ENCODE data around the gene PRPF4. TPM values are rescaled to one million over a fixed set of nuclear protein-coding genes. Genes with fewer than 3 reads are reported as not detected.

Gene PRPF4
- total RNA-seq, 6 experiments from 2014 or later = 24.5 to 32.8 (median 29.4) TPM

DNA sequence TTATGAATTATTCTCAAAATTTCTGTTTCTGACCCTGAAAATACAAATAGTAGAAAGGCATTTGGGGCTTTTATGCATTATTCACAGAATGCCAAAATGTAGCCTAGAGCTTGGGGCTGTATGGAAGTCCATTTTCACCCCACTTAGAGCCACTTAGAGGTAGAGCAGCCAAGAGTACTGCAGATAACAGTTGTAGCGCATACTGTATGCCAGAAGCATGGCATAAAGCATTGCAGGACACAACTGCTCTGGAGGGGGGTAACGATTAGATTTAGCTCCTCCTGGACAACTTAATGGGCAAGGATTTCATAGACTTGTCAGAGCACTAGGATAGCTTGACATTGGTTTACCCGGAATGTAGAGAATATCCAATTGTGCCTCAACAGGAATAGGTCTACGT, 38.4 kb upstream of the PRPF4 start:
- Mint-ChIP-seq H3K36me3 (ENCODE audit: low read depth) (no peaks in the 10 kb centered on the region), H3K27ac (no peak overlapping the region), H3K27me3 (ENCODE audit: insufficient read depth) (no peaks in the 10 kb centered on the region), H3K4me1 (ENCODE audit: low read depth) (peaks cover 18% of the 10 kb centered on the region), H3K9me3 (no peaks in the 10 kb centered on the region), H3K4me3 (no peak overlapping the region)
- TF ChIP-seq, protein P1, sequence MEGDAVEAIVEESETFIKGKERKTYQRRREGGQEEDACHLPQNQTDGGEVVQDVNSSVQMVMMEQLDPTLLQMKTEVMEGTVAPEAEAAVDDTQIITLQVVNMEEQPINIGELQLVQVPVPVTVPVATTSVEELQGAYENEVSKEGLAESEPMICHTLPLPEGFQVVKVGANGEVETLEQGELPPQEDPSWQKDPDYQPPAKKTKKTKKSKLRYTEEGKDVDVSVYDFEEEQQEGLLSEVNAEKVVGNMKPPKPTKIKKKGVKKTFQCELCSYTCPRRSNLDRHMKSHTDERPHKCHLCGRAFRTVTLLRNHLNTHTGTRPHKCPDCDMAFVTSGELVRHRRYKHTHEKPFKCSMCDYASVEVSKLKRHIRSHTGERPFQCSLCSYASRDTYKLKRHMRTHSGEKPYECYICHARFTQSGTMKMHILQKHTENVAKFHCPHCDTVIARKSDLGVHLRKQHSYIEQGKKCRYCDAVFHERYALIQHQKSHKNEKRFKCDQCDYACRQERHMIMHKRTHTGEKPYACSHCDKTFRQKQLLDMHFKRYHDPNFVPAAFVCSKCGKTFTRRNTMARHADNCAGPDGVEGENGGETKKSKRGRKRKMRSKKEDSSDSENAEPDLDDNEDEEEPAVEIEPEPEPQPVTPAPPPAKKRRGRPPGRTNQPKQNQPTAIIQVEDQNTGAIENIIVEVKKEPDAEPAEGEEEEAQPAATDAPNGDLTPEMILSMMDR (IDR thresholded peaks at IDR 0.05) = no peak
- no peak for DNase-seq

DNA sequence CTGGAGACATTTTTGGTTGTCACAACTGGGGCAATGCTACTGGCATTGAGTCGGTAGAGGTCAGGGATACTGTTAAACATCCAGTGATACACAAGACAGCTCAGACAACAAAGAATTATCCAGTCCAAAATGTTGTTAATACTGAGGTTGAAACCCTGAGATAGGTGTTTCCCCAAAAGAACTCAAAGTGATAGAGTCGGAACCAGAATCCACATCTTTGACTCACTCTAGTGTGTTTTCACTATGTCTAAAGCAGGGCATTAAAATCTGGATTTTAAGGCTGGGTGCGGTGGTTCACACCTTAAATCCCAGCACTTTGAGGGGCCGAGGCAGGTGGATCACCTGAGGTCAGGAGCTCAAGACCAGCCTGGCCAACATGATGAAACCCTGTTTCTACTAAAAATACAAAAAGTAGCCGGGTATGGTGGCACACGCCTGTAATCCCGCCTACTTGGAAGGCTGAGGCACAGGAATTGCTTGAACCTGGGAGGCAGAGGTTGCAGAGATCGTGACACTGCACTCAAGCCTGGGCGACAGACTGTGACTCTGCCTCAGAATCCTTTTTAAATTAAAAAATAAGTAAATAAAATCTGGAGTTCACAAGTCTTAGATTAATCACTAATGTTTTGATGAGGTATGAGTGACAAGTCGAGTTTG, 37.1 kb upstream of the PRPF4 start:
- H3K36me3 Mint-ChIP-seq (ENCODE audit: low read depth) = no peaks in the 10 kb centered on the region
- TF ChIP-seq, protein P1 (IDR thresholded peaks at IDR 0.05) = no peak
- H3K27ac Mint-ChIP-seq = no peak overlapping the region
- DNase-seq = no peak
- no peak overlapping the region for H3K4me3 Mint-ChIP-seq
- no peaks in the 10 kb centered on the region for H3K9me3 Mint-ChIP-seq
- no peaks in the 10 kb centered on the region for H3K27me3 Mint-ChIP-seq (ENCODE audit: insufficient read depth)
- peaks cover 12% of the 10 kb centered on the region for H3K4me1 Mint-ChIP-seq (ENCODE audit: low read depth)

DNA sequence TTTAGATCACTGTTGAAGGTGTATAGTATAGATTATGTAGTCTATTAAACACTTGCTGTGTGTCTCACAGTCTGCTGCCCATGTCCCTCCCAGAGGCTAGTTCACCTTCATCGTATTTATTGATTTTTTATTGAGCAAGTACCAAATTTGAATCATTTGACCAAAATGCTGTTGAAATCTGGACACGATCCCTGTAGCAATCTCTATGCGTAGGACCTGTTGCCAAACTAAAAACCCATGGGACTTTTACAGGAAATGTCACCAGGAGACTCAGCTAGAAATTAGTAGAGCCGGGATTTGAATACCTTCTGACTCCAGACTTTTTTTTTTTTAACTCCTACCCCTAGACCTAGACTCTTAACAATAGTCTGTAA, 36.6 kb upstream of the PRPF4 start:
- H3K27me3 Mint-ChIP-seq (ENCODE audit: insufficient read depth) = no peaks in the 10 kb centered on the region
- no peak for DNase-seq
- H3K4me3 Mint-ChIP-seq = no peak overlapping the region
- no peaks in the 10 kb centered on the region for H3K9me3 Mint-ChIP-seq
- TF ChIP-seq, protein P1 (IDR thresholded peaks at IDR 0.05) = no peak
- H3K36me3 Mint-ChIP-seq (ENCODE audit: low read depth) = no peaks in the 10 kb centered on the region
- H3K27ac Mint-ChIP-seq = no peak overlapping the region
- H3K4me1 Mint-ChIP-seq (ENCODE audit: low read depth) = peaks cover 12% of the 10 kb centered on the region

DNA sequence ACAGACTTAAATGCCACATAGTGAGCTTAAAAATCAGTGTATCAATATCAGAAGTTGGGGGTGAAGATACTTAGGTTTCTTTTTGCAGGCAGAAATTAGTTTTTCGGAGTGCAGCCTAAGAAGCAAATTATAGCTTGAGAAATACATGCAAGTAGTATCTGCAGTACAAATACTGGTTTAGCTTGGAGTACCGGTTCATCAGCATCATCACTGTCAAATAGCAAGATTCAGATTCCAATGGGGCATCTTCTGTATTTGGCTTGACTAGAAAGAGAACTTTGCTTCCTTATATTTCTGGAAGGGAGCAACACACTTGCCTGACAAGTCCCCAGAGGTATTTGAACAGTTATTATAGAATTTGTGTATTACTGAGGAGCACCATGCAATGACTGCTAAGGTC, 34.3 kb upstream of the PRPF4 start:
- Mint-ChIP-seq H3K9me3 (no peaks in the 10 kb centered on the region), H3K27me3 (ENCODE audit: insufficient read depth) (no peaks in the 10 kb centered on the region), H3K27ac (no peak overlapping the region), H3K4me3 (no peak overlapping the region), H3K36me3 (ENCODE audit: low read depth) (no peaks in the 10 kb centered on the region), H3K4me1 (ENCODE audit: low read depth) (peaks cover 12% of the 10 kb centered on the region)
- TF ChIP-seq, protein P1 (IDR thresholded peaks at IDR 0.05) = no peak
- no peak for DNase-seq

DNA sequence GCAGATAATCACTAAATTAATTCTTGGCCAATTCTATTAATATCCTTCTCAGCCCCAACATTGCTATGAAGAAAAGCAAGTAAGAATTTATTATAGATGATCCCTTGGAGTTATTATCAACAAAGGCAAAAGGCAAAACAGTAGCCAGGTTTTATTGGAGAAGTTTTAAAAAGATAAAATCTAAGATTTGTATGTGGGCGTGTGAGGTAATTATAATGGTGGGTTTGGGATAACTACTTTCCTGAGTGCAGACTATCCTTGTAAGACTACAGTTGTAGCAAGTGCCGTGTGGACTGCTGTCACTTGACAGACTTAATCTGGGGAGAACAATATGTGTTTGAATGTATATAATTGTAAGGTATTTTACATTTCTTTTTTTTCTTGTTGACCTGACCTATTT, 30.9 kb upstream of the PRPF4 start:
- Mint-ChIP-seq H3K27ac (no peak overlapping the region), H3K4me1 (ENCODE audit: low read depth) (peaks cover 6% of the 10 kb centered on the region), H3K27me3 (ENCODE audit: insufficient read depth) (no peaks in the 10 kb centered on the region; the same call in 1 of the 2 replicates), H3K36me3 (ENCODE audit: low read depth) (peaks cover 6% of the 10 kb centered on the region; the same call in 1 of the 2 replicates), H3K4me3 (no peak overlapping the region), H3K9me3 (no peaks in the 10 kb centered on the region)
- no peak for DNase-seq
- TF ChIP-seq, protein P1 (IDR thresholded peaks at IDR 0.05) = no peak

Data from HFFc6 (cell line).